Natural killer cell (primary cell): ENCODE data around the gene GRM2. TPM values are rescaled to one million over a fixed set of nuclear protein-coding genes. Genes with fewer than 3 reads are reported as not detected.

Experiments
- ATAC-seq, 3 donors: fragments of 150-1000 bp in 2 of 3; fragments of 200-7000 bp in 1 of 3; cut with Tn5 transposase; 1 replicate in 1 of 3; 2 replicates in 2 of 3; pipeline ENCODE4 v1.10.0; 2021; ENCODE audit warnings: mild to moderate bottlenecking in 2 of 3, moderate library complexity in 2 of 3
- DNase-seq, 2 donors: peaks; one replicate each; pipeline versions ENCODE4 v3.0.0 to v3.0.0-alpha.2; 2013 to 2021; ENCODE audit warnings: mixed read lengths in 1 of 2
- H3K27ac ChIP-seq: one replicate; pipeline ENCODE4 v1.5.1; 2013; ENCODE audit warnings: mild to moderate bottlenecking, low read length
- H3K27me3 ChIP-seq: one replicate; pipeline ENCODE4 v1.6.1; 2013; ENCODE audit warnings: low read length; ENCODE audit not compliant: control insufficient read depth, insufficient read depth
- H3K36me3 ChIP-seq: one replicate; pipeline ENCODE4 v1.6.1; 2013; ENCODE audit warnings: low read length; ENCODE audit not compliant: control insufficient read depth, insufficient read depth
- H3K4me1 ChIP-seq: one replicate; pipeline ENCODE4 v1.6.1; 2013; ENCODE audit warnings: low read length; ENCODE audit not compliant: control insufficient read depth, insufficient read depth
- H3K4me3 ChIP-seq: one replicate; pipeline ENCODE4 v1.5.1; 2013; ENCODE audit warnings: low read length
- H3K9me3 ChIP-seq: one replicate; pipeline ENCODE4 v1.6.1; 2013; ENCODE audit warnings: low read length; ENCODE audit not compliant: control insufficient read depth, insufficient read depth
- H3K27ac Mint-ChIP-seq, 2 donors: one replicate each; pipeline ENCODE4 v1.8.0; 2022; ENCODE audit warnings: mild to moderate bottlenecking in 2 of 2, mixed read lengths in 2 of 2, moderate library complexity in 1 of 2
- H3K27me3 Mint-ChIP-seq, 2 donors: one replicate each; pipeline ENCODE4 v1.8.0; 2022; ENCODE audit warnings: low read depth in 2 of 2, mixed read lengths in 2 of 2
- H3K36me3 Mint-ChIP-seq: one replicate; pipeline ENCODE4 v1.8.0; 2022; ENCODE audit warnings: mixed read lengths
- H3K4me1 Mint-ChIP-seq, 2 donors: one replicate each; pipeline ENCODE4 v1.8.0; 2022; ENCODE audit warnings: mixed read lengths in 2 of 2
- H3K4me3 Mint-ChIP-seq: one replicate; pipeline ENCODE4 v1.8.0; 2022; ENCODE audit warnings: mild to moderate bottlenecking, moderate library complexity, mixed read lengths
- H3K9me3 Mint-ChIP-seq, 2 donors: one replicate each; pipeline ENCODE4 v1.8.0; 2022; ENCODE audit warnings: mixed read lengths in 2 of 2
- WGBS: methylation state at CpG from one replicate; pipeline ENCODE4 v1.1.7; 2013; ENCODE audit warnings: missing lambda C conversion rate; ENCODE audit not compliant: insufficient coverage; 5-methylcytosine and 5-hydroxymethylcytosine counted together
- intact Hi-C: fragments of 100-400 bp; cut with micrococcal nuclease; formaldehyde crosslinking; loops from one replicate; pipeline ENCODE4 v1.14.2; 2022
- total RNA-seq, 4 donors: library from RNA; stranded (reverse); fragments of 120-200 nt in 1 of 4; gene quantifications; one replicate each; pipeline versions ENCODE4 v1.2.3 to v1.2.4, GENCODE V29; 2013 to 2022
- TF ChIP-seq, protein P1 (sequence below): fragments of 200-600 bp; IDR thresholded peaks from one replicate; pipeline ENCODE4 v1.8.0; 2022; ENCODE audit warnings: antibody characterized with exemption

The GRM2 gene
- total RNA-seq, 3 donors from 2014 or later (not counting 1 experiment from before 2014, with no cell fraction given) = 5.6 to 8.0 (median 7.4) TPM

DNA sequence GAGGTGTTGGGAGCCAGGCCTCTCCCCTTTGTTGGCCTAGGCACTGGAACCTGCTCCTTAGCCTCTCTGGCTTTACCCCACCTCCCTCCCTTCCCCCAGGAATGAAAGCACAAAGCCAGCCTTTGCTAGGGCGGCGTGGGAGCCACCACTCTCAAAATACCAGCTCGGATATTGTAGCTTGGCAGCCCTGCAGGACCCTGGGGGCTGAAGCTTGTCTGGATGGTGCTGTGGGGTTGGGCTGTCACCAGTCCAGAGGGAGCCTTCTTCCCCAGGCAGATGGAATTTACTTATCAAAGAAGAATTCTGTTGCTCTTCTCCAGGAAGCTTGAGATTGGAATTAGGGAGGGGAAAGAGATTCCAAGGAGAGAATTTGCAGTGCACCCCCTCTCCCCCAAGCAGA lies 14.9 kb upstream of the GRM2 start:
- Histone ChIP-seq H3K4me1 (peaks cover 44% of the 10 kb centered on the region), H3K27ac (no peak overlapping the region), H3K4me3 (no peak overlapping the region), H3K36me3 (peaks cover 36% of the 10 kb centered on the region), H3K9me3 (no peaks in the 10 kb centered on the region), H3K27me3 (no peaks in the 10 kb centered on the region)
- WGBS = 100% methylated on average over 3 of the region's 3 CpGs
- H3K36me3 Mint-ChIP-seq = no peaks in the 10 kb centered on the region
- peaks cover 18 to 51% of the 10 kb centered on the region in 2 donors for H3K4me1 Mint-ChIP-seq
- intact Hi-C loops = no loop called here
- TF ChIP-seq, protein P1, sequence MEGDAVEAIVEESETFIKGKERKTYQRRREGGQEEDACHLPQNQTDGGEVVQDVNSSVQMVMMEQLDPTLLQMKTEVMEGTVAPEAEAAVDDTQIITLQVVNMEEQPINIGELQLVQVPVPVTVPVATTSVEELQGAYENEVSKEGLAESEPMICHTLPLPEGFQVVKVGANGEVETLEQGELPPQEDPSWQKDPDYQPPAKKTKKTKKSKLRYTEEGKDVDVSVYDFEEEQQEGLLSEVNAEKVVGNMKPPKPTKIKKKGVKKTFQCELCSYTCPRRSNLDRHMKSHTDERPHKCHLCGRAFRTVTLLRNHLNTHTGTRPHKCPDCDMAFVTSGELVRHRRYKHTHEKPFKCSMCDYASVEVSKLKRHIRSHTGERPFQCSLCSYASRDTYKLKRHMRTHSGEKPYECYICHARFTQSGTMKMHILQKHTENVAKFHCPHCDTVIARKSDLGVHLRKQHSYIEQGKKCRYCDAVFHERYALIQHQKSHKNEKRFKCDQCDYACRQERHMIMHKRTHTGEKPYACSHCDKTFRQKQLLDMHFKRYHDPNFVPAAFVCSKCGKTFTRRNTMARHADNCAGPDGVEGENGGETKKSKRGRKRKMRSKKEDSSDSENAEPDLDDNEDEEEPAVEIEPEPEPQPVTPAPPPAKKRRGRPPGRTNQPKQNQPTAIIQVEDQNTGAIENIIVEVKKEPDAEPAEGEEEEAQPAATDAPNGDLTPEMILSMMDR = no peak
- peak overlapping the region in 1 of 2 donors; percentile 12 for H3K27ac Mint-ChIP-seq
- no peak for DNase-seq
- ATAC-seq = no peak
- no peaks in the 10 kb centered on the region for H3K9me3 Mint-ChIP-seq
- H3K4me3 Mint-ChIP-seq = no peak overlapping the region
- no peaks in the 10 kb centered on the region for H3K27me3 Mint-ChIP-seq

DNA sequence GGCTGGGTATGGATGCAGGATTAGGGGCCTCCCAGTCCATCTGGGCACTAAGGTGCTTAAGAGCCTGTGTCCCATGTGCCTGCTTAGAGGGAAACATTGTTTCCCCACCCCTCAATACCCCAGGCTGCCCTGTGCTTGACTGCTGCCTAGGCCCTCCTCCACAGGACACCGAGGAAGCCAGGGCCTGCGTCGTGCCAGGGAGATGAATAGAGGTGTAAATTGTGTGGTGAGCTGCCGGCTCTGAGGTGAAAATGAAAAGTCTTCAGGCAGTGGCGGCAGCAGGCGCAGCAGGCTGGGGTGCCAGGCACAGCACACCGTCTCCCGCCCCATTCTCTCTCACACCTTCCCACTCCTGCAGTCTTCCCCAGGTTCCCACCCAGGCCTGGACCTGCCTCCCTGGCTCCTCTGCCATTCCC lies 13.9 kb upstream of the GRM2 start:
- Mint-ChIP-seq H3K4me3 (no peak overlapping the region), H3K36me3 (no peaks in the 10 kb centered on the region), H3K27ac (peak overlapping the region; percentile 12 to 46), H3K9me3 (no peaks in the 10 kb centered on the region), H3K27me3 (no peaks in the 10 kb centered on the region), H3K4me1 (peaks cover 14 to 47% of the 10 kb centered on the region in 2 donors)
- peaks cover 33% of the 10 kb centered on the region for H3K4me1 ChIP-seq
- TF ChIP-seq, protein P1 = no peak
- H3K36me3 ChIP-seq = peaks cover 44% of the 10 kb centered on the region
- 75% methylated on average over 8 of the region's 8 CpGs for WGBS
- intact Hi-C loops = no loop called here
- H3K9me3 ChIP-seq = no peaks in the 10 kb centered on the region
- H3K4me3 ChIP-seq = no peak overlapping the region
- no peaks in the 10 kb centered on the region for H3K27me3 ChIP-seq
- ATAC-seq = peak in 2 of 3 donors; percentile 34 to 55
- peak overlapping the region; percentile 29 for H3K27ac ChIP-seq
- DNase-seq = peak in 1 of 2 donors; percentile 35

DNA sequence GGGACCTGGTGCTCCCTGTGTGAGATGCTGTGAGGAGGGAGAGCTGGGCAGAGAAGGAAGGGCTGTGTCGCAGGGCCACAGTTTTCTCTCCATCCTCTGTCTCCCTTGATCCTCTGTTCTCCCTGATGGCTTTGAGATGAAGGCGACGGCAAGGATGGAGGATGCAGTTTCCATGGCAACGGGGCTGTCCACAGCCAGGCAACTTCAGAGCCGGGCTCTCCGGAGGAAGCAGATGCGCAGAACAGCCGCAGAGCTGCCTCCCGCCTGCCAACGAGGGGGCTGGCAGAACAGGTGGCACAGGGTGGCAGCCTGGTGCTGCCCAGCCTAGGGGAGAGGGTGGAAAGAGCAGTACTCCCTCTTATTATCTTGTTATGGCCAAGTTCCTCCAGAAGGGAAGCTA lies 9.9 kb upstream of the GRM2 start:
- Mint-ChIP-seq H3K27ac (peak overlapping the region in 1 of 2 donors; percentile 45), H3K27me3 (no peaks in the 10 kb centered on the region), H3K36me3 (no peaks in the 10 kb centered on the region), H3K4me3 (no peak overlapping the region), H3K4me1 (peaks cover 10 to 50% of the 10 kb centered on the region in 2 donors), H3K9me3 (no peaks in the 10 kb centered on the region)
- H3K27ac ChIP-seq = no peak overlapping the region
- intact Hi-C loops = no loop called here
- WGBS = 96% methylated on average over 10 of the region's 10 CpGs
- DNase-seq = no peak
- H3K9me3 ChIP-seq = no peaks in the 10 kb centered on the region
- H3K27me3 ChIP-seq = no peaks in the 10 kb centered on the region
- H3K4me1 ChIP-seq = peaks cover 18% of the 10 kb centered on the region
- no peak overlapping the region for H3K4me3 ChIP-seq
- peaks cover 61% of the 10 kb centered on the region for H3K36me3 ChIP-seq
- TF ChIP-seq, protein P1 = no peak
- no peak for ATAC-seq

DNA sequence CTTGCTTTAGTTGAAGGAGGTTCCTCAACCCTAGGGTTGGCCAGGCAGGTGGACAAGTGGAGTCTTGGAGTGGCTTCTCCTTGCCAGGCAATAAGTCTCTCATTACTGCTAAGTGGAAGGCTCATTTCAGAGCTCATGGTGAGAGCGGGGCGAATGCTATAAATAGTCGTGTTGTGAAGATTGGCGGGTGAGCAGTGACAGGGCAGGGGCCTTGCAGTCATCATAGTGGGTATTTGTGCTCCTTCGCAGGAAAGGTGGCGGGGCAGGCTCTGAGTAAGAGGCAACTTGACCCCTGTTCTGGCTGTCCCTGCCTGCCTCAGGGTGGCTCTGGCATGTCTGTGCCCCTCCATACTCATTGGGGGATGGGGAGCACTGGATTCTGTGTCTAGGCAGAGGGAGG lies 8.7 kb upstream of the GRM2 start:
- DNase-seq (no peak), ATAC-seq (no peak)
- Mint-ChIP-seq H3K9me3 (no peaks in the 10 kb centered on the region), H3K27me3 (no peaks in the 10 kb centered on the region), H3K4me3 (no peak overlapping the region), H3K4me1 (peaks cover 10 to 39% of the 10 kb centered on the region in 2 donors), H3K36me3 (no peaks in the 10 kb centered on the region), H3K27ac (peak overlapping the region in 1 of 2 donors; percentile 53)
- no peak overlapping the region for H3K4me3 ChIP-seq
- H3K27ac ChIP-seq = no peak overlapping the region
- H3K27me3 ChIP-seq = no peaks in the 10 kb centered on the region
- TF ChIP-seq, protein P1 = no peak
- WGBS = 97% methylated on average over 6 of the region's 6 CpGs
- intact Hi-C loops = no loop called here
- no peaks in the 10 kb centered on the region for H3K9me3 ChIP-seq
- peaks cover 9% of the 10 kb centered on the region for H3K4me1 ChIP-seq
- H3K36me3 ChIP-seq = peaks cover 68% of the 10 kb centered on the region
